ENCODE data around the gene SNX18.

DNA sequence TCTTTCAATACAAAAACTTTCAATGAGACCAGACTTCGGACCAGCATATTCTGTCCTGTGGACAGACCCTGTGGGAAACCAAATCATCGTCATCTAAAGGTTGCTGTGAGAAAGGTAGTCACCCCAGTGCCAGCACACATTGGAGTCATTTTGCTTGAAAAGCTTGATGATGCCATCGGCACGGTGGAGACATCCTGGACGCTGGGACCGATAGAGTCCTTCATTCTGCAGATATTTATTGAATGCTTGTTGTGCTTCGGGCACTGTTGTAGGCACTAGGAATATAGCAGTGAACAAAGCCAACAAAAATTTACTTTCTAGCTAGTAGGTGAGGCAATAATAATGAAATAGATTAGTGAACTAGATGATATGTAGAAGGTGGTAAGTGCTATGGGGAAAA lies 34.9 kb downstream of the SNX18 start:
- TF ChIP-seq, protein P1, sequence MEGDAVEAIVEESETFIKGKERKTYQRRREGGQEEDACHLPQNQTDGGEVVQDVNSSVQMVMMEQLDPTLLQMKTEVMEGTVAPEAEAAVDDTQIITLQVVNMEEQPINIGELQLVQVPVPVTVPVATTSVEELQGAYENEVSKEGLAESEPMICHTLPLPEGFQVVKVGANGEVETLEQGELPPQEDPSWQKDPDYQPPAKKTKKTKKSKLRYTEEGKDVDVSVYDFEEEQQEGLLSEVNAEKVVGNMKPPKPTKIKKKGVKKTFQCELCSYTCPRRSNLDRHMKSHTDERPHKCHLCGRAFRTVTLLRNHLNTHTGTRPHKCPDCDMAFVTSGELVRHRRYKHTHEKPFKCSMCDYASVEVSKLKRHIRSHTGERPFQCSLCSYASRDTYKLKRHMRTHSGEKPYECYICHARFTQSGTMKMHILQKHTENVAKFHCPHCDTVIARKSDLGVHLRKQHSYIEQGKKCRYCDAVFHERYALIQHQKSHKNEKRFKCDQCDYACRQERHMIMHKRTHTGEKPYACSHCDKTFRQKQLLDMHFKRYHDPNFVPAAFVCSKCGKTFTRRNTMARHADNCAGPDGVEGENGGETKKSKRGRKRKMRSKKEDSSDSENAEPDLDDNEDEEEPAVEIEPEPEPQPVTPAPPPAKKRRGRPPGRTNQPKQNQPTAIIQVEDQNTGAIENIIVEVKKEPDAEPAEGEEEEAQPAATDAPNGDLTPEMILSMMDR (IDR thresholded peaks at IDR 0.05; ENCODE audit: low read depth, low read length, poor library complexity, severe bottlenecking), result no peak
- TF ChIP-seq EZH2phosphoT487 (IDR thresholded peaks at IDR 0.05; ENCODE audit: borderline replicate concordance, low read length), result no peak

All from DOHH2 (cell line).